SW 1271 (cell line): ENCODE results near the gene KCNH3.
"Not testable (repeated sequence)": the region's sequence is repeated elsewhere in the genome, so short reads cannot be mapped to it uniquely, and the experiment has no call there.

ENCODE experiments used
- DNase-seq, 2 experiments: peaks; one replicate each; lab custom pipeline; 2025; lab: John Stamatoyannopoulos, UW

Gene KCNH3

GRCh38 chr12:49585477-49586459 lies 46.9 kb downstream of the KCNH3 start:
- DNase-seq, result no peak

DNA sequence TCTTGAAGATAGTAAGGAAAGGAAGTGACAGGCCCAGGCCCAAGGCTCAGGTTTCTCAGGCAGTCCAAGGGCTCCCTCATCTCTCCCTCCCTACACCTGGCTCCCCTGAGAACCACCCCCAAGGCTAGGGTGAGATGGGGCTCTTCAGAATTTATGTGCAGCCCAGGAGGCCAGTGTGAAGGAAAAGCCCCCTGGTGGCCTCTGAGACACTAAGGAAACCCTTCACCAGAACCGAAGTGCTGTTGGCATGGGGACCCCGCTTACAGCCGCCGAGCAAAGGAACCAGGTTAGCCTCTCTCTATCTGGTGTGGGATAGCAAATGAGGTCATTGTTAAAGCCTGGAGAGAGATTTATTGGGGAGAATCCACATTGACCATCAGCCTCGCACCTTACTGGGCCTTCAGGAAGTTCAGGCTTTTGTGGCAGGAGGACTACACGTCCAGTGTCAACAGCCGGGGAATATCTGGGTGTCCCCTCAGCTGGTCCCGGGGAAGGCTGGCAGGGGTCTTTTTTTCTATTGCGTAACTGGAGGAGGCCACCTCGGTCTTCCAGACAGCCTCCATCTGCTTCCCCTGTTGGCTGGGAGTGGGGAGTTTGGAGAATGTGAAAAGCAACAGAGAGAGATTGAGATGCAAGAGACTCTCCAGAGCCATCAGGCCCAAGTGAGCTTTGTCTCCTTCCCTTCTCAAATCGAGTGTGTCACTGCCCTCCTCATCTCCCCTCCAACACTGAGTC lies 48.5 kb downstream of the KCNH3 start:
- DNase-seq, result no peak

DNA sequence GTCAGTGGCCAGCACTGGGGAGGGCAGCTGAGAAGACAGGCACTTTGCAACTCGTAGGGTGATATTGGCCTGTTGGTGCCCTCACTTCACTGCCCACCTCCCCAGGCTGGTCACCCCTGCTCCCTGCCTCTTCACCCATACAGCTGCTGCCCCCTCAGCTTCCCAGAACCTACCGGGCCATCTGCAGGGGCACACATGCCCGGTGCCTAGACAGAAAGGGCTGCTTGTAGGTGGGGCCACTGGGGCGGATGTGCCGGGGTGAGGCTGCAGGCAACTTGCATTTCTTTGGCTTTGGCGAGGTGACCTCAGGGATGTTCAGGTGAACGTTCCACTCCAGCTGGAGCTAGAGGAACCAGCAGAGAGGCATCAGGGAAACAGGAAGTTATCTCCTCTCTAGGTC lies 49.5 kb downstream of the KCNH3 start:
- no peak for DNase-seq

GRCh38 chr12:49588721-49589516 lies 50.1 kb downstream of the KCNH3 start:
- DNase-seq, result no peak

DNA sequence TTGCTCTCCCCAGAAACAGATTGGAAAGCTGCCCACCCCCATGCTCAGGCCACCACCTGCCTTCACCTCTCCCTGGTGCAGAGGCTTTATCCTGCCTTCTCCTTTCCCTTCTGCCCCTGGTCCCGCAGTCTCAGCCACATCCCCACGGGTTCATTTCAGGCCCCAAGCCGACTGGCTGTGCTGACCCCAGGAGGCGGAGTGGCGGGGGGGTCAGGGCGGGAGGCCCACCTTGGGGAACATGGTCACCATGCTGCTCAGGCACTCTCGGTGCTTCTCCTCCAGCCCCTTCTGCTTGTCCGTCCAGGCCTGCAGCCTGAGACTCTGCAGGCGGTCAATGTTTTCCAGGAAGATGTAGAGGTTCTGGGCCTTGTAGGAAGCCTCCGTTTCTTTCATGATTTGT lies 59.7 kb downstream of the KCNH3 start:
- DNase-seq, result no peak

DNA sequence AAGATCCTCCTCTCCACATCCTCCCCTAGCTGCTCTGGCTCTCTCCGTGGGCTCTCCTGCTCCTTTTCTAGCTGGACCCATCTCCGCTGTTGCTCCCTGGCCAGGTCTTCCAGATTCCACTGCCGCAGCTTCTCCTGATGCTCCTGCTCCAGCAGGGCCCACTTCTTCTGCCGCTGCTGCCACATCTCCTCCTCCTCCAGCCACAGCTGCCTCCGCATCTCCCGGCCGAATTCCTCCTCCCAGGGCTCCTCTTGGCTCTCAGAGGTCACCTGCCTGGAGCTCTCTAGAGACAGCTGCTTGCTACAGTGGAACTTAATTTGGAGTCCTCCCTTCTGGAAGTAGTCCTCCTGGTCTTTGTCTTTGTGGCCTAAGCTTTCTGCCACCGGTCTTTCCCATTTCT lies 61.1 kb downstream of the KCNH3 start:
- no peak for DNase-seq

DNA sequence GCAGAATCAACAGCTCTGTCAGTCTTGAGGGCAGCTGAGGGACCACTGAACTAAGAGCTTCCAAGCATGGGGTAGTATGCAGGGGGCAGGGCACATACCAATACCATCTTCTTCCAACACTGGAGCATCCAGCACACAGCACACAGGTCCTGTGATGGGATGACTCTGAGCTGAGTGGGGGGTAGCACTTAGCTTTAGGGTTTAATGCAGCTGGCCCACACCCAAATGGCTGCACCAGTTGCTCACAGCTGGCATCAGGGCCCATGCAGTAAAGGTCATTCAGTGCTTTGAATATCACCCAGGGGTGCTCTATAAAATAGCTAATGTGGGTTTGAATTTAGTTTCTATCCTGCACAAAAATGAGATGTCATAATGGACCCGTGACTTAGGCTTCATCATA lies 64.9 kb downstream of the KCNH3 start:
- no peak for DNase-seq

DNA sequence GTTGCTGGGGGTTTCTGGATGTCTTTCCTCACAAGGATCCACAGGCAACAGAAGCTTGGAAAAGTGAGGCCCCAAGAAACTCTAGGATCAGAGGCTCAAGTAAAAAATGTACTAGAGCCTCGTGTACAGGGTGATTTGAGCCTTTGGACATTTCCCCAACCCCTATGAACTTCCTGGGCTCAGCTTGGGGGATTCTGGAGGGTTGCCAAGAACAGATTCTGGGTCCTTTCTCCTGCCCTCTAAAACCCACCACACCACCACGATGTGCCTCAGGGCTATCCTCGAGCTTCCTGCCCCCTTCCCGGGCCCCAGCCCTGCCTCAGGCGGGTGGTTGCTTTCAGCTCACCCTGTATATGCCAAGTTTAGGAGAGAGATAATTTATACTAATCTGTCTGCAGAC lies 66.0 kb downstream of the KCNH3 start:
- no peak for DNase-seq

- not testable (repeated sequence) for DNase-seq
Observed at GRCh38 chr12:49605539-49605938, 66.7 kb downstream of the KCNH3 start, which contains the start of gene FAM186B. Gene FAM186B, minus strand, starts transcription at chr12:49605639. Its CDS starts 162 bp downstream, at chr12:49605477.
